Gastrocnemius medialis (tissue), 4 donors: ENCODE data around the gene EMC8.

Experiments
- POLR2A ChIP-seq, 2 donors: fragments of 450-650 bp; IDR thresholded peaks; one replicate each; pipeline ENCODE4 v1.6.1; 2017; ENCODE audit warnings: antibody characterized with exemption in 2 of 2, mild to moderate bottlenecking in 2 of 2, moderate library complexity in 2 of 2
- TF ChIP-seq, protein P1 (sequence below), 5 experiments: fragments of 450-650 bp in 3 of 5; fragments of 200-600 bp in 2 of 5; sonication (generic) in 2 of 5; IDR thresholded peaks in 4 of 5; conservative IDR thresholded peaks in 1 of 5; 1 replicate in 4 of 5; 2 replicates in 1 of 5; pipeline ENCODE4 v1.5.1; 2016 to 2019; ENCODE audit warnings: antibody characterized with exemption in 5 of 5, mild to moderate bottlenecking in 3 of 5, moderate library complexity in 3 of 5

- TF ChIP-seq, protein P1, sequence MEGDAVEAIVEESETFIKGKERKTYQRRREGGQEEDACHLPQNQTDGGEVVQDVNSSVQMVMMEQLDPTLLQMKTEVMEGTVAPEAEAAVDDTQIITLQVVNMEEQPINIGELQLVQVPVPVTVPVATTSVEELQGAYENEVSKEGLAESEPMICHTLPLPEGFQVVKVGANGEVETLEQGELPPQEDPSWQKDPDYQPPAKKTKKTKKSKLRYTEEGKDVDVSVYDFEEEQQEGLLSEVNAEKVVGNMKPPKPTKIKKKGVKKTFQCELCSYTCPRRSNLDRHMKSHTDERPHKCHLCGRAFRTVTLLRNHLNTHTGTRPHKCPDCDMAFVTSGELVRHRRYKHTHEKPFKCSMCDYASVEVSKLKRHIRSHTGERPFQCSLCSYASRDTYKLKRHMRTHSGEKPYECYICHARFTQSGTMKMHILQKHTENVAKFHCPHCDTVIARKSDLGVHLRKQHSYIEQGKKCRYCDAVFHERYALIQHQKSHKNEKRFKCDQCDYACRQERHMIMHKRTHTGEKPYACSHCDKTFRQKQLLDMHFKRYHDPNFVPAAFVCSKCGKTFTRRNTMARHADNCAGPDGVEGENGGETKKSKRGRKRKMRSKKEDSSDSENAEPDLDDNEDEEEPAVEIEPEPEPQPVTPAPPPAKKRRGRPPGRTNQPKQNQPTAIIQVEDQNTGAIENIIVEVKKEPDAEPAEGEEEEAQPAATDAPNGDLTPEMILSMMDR (IDR thresholded peaks at IDR 0.05 in 4 of 5, conservative IDR thresholded peaks at IDR 0.05 in 1 of 5), result peak in 3 of 5 experiments; percentile 38 to 60 (median 42)
- no peak for TF ChIP-seq POLR2A (IDR thresholded peaks at IDR 0.05)
Observed at GRCh38 chr16:85819245-85819644, 19.9 kb upstream of the EMC8 start.
